ENCODE measurements around the gene THRA. TPM values are rescaled to one million over a fixed set of nuclear protein-coding genes. Genes with fewer than 3 reads are reported as not detected.
A peak's percentile ranks its signal among the peaks of the same experiment; 100 is the strongest.

The THRA gene
- total and polyA plus RNA-seq, 9 of the 15 experiments (the other 6 are each of a cell fraction or from before 2014, with no cell fraction given) = 0.34 to 23.4 (median 12.7) TPM

GRCh38 chr17:40070709-40071312 lies 8.0 kb downstream of the THRA start:
- WGBS (ENCODE audit: insufficient coverage, low coverage, missing lambda C conversion rate) = 10% methylated on average over 5 of the region's 8 CpGs
- peak; percentile 75 for TF ChIP-seq GATAD2A (IDR thresholded peaks at IDR 0.05)
- no peak for TF ChIP-seq CAMTA2 (CRISPR knock-in tag; conservative IDR thresholded peaks at IDR 0.05)
- no peak for TF ChIP-seq KLF10 (CRISPR knock-in tag; IDR thresholded peaks at IDR 0.05)
- peak in 1 of 2 experiments; percentile 52; a peak in 2 of 4 replicates for TF ChIP-seq KDM1A (IDR thresholded peaks at IDR 0.05)
- peak; percentile 70 for TF ChIP-seq NR2C1 (IDR thresholded peaks at IDR 0.05)
- TF ChIP-seq NR2C1 (tag; IDR thresholded peaks at IDR 0.05) = no peak
- no peak for TF ChIP-seq ZNF41 (CRISPR knock-in tag; conservative IDR thresholded peaks at IDR 0.05)
- peak; percentile 31; the same call in 1 of the 2 replicates for TF ChIP-seq VEZF1 (CRISPR knock-in tag; IDR thresholded peaks at IDR 0.05)
- peak; percentile 81 for TF ChIP-seq ZBTB2 (IDR thresholded peaks at IDR 0.05)
- TF ChIP-seq ZBTB11 (CRISPR knock-in tag; IDR thresholded peaks at IDR 0.05) = peak in 1 of 3 experiments; percentile 15; a peak in 1 of 6 replicates
- no peak for TF ChIP-seq GTF2E2 (tag; IDR thresholded peaks at IDR 0.05)
- peak; percentile 38; the same call in 1 of the 2 replicates for TF ChIP-seq NBN (IDR thresholded peaks at IDR 0.05; ENCODE audit: low read depth)
- 0 out of 2 replicates have a peak, but pooled peaks have one; percentile 7 for TF ChIP-seq YBX1 (IDR thresholded peaks at IDR 0.05)
- TF ChIP-seq LEF1 (IDR thresholded peaks at IDR 0.05) = peak; percentile 57; the same call in 1 of the 2 replicates
- TF ChIP-seq ZFP36 (IDR thresholded peaks at IDR 0.05; ENCODE audit: low read depth, low read length, partially characterized antibody) = no peak

More at GRCh38 chr17:40070709-40071312, 8.0 kb downstream of the THRA start:
- intact Hi-C loops (cut with micrococcal nuclease) = no loop called here
- peaks cover 68% of the 10 kb centered on the region for H3K79me2 ChIP-seq (ENCODE audit: control insufficient read depth, insufficient read depth, low read length)
- ATAC-seq (peak; percentile 13), DNase-seq (ENCODE audit: extremely low read depth in 1 of 4, low spot score in 3 of 4) (peak in 2 of 4 experiments; percentile 28 to 68), FAIRE-seq (peak; percentile 42)
- no peaks in the 10 kb centered on the region for H4K20me1 ChIP-seq (replicated peaks; ENCODE audit: control insufficient read depth, insufficient read depth, low read length)
- H3K9me1 ChIP-seq (ENCODE audit: control insufficient read depth, insufficient read depth, low read length) = no peaks in the 10 kb centered on the region
- peaks cover 80 to 87% of the 10 kb centered on the region in 2 experiments for H3K4me1 ChIP-seq (replicated peaks in 1 of 2; ENCODE audit: control insufficient read depth in 2 of 2, insufficient read depth in 2 of 2, low read length in 2 of 2)
- no TSS peak for BruUV-seq (replicated peaks)
- H3K27ac ChIP-seq (ENCODE audit: extremely low read depth, low read depth, low read length) = peak overlapping the region; percentile 77
- H3K36me3 ChIP-seq (ENCODE audit: control insufficient read depth, insufficient read depth, low read length) = peaks cover 10% of the 10 kb centered on the region; the same call in 2 of the 3 replicates
- in situ Hi-C loops (cut with MboI) = no loop called here
- peak overlapping the region; percentile 75 for H2AFZ ChIP-seq (ENCODE audit: low read depth, low read length)
- POLR2A ChIA-PET = interaction anchor here (0.7 to 1.1 kb wide), 4 partner anchors 9 to 44 kb away, joined by 3 read pairs; no protein-coding TSS in a partner anchor
- H3K9me3 ChIP-seq (replicated peaks; ENCODE audit: control insufficient read depth, insufficient read depth, low read depth, low read length) = no peaks in the 10 kb centered on the region
- peak overlapping the region; percentile 59 to 90 for H3K9ac ChIP-seq (ENCODE audit: insufficient read depth in 1 of 2, low read depth in 2 of 2, low read length in 2 of 2)
- CTCF ChIA-PET (ENCODE audit: low intra/inter-chr PET ratio) = no interaction called here
- H3K4me3 ChIP-seq = peak overlapping the region; percentile 24; the same call in 1 of the 2 replicates
- peak overlapping the region; percentile 74 for H3K4me2 ChIP-seq (ENCODE audit: insufficient read depth, low read length)
- no peaks in the 10 kb centered on the region for H3K27me3 ChIP-seq (ENCODE audit: control insufficient read depth in 2 of 2, insufficient read depth in 2 of 2, low read length in 2 of 2)

All from K562 (cell line).